Heart right ventricle (tissue), 16 donors: Measurements from ENCODE around the gene CLIC4. TPM values are rescaled to one million over a fixed set of nuclear protein-coding genes. Genes with fewer than 3 reads are reported as not detected.

Experiments used
- ATAC-seq, 8 donors: fragments of 200-7000 bp; cut with Tn5 transposase; one replicate each; pipeline ENCODE4 v1.9.1; 2020; ENCODE audit warnings: mild to moderate bottlenecking in 8 of 8, moderate library complexity in 8 of 8, moderate number of reproducible peaks in 1 of 8
- DNase-seq, 2 donors: peaks; one replicate each; pipeline ENCODE4 v3.0.0-alpha.2; 2020
- H3K27ac ChIP-seq, 10 donors: fragments of 200-600 bp; sonication (generic) in 2 of 10; one replicate each; pipeline versions ENCODE4 v1.5.0 to v1.8.0; 2020 to 2022; ENCODE audit warnings: mild to moderate bottlenecking in 3 of 10
- H3K27me3 ChIP-seq, 7 donors: fragments of 200-600 bp; one replicate each; pipeline ENCODE4 v1.8.0; 2021 to 2022; ENCODE audit warnings: mild to moderate bottlenecking in 2 of 7
- H3K36me3 ChIP-seq, 9 donors: fragments of 200-600 bp; sonication (generic) in 1 of 9; one replicate each; pipeline versions ENCODE4 v1.5.0 to v1.8.0; 2020 to 2022; ENCODE audit warnings: mild to moderate bottlenecking in 2 of 9
- H3K4me1 ChIP-seq, 9 donors: fragments of 200-600 bp; sonication (generic) in 1 of 9; one replicate each; pipeline versions ENCODE4 v1.5.0 to v1.8.0; 2020 to 2022; ENCODE audit warnings: mild to moderate bottlenecking in 4 of 9
- H3K4me3 ChIP-seq, 10 donors: fragments of 200-600 bp; sonication (generic) in 2 of 10; one replicate each; pipeline versions ENCODE4 v1.5.0 to v1.8.0; 2020 to 2022; ENCODE audit warnings: mild to moderate bottlenecking in 7 of 10, moderate library complexity in 2 of 10
- H3K9me3 ChIP-seq, 11 donors: fragments of 200-600 bp in 10 of 11; sonication (generic) in 2 of 11; one replicate each; pipeline versions ENCODE4 v1.5.0 to v1.8.0; 2013 to 2022; ENCODE audit warnings: mild to moderate bottlenecking in 2 of 11, control low read depth in 1 of 11, moderate library complexity in 1 of 11
- WGBS, 2 donors: extraction: QIAGEN DNeasy Blood & Tissue Kit; methylation state at CpG; one replicate each; pipeline ENCODE4 v1.1.7; 2013; ENCODE audit warnings: inconsistent platforms in 1 of 2; 5-methylcytosine and 5-hydroxymethylcytosine counted together
- intact Hi-C, 10 donors: fragments of 100-400 bp; cut with DNase I; formaldehyde crosslinking; loops; one replicate each; pipeline versions ENCODE4 v1.11.1 to v1.14.2; 2022
- polyA plus RNA-seq, 2 donors: library from polyadenylated mRNA; stranded (reverse); fragments of 200-250 nt; gene quantifications; one replicate each; pipeline ENCODE4 v1.2.3, GENCODE V29; 2013
- total RNA-seq, 10 donors: library from RNA; stranded (reverse); fragmentation: NEBNext Ultra II Directional in 3 of 10; extraction: Animal tissue kit (Norgen Biotek cat#: 25700) in 3 of 10; gene quantifications; one replicate each; pipeline versions ENCODE4 v1.2.1 to v1.2.4, GENCODE V29; 2021 to 2023
- TF ChIP-seq, protein P1 (sequence below), 9 donors: fragments of 200-600 bp; sonication (generic) in 2 of 9; IDR thresholded peaks; one replicate each; pipeline versions ENCODE4 v1.5.0 to v1.8.0; 2021 to 2022; ENCODE audit warnings: antibody characterized with exemption in 9 of 9, mild to moderate bottlenecking in 5 of 9, moderate library complexity in 1 of 9
- donor health status: Arrhythmogenic right ventricular cardiomyopathy.
- donor health status: ischemic (EF 13 %, LVEDD 7.1; RV severe dilation, severe dysfunction).
- donor health status: healthy with polysubstance abuse.
- donor health status: DM: no; HTN: yes; CAD: no.
- donor health status: DM: no; HTN: no; CAD: no.
- donor health status: ischemic (EF 25% LVEDD 6.9; RV normal size, moderate dysfunction).
- donor health status: ischemic (EF 25% LVEDD 5.7; RV mildly dilated, moderate dysfunction).
- donor health status: healthy.
- donor health status: DM: yes; HTN: yes; CAD: no.
- donor health status: Ischemic cardiomyopathy.
- donor health status: ischemic (EF 35%, LVEDD 5.7; RV mildly dilated, moderate dysfunction).
- donor health status: nonischemic (EF 11% LVEDD 7.7; RV severe dilation, severe dysfunction).
- donor health status: DM: yes; HTN: yes; CAD: no.
- donor health status: PGD.
- donor health status: ischemic (EF 29% LVEDD 5.4; RV normal size, mild dysfunction).
- donor health status: nonischemic (EF 23%, LVEDD 6.1; RV moderate dilation, normal function).

Gene CLIC4
- total and polyA plus RNA-seq, 12 donors: 90.8 to 511 (median 336) TPM

- H3K27ac ChIP-seq: peak overlapping the region; percentile 64 to 91 (median 82)
- intact Hi-C loops: no loop called here
- WGBS, 2 donors: 68 to 70% methylated on average over 5 of the region's 5 CpGs
- TF ChIP-seq, protein P1, sequence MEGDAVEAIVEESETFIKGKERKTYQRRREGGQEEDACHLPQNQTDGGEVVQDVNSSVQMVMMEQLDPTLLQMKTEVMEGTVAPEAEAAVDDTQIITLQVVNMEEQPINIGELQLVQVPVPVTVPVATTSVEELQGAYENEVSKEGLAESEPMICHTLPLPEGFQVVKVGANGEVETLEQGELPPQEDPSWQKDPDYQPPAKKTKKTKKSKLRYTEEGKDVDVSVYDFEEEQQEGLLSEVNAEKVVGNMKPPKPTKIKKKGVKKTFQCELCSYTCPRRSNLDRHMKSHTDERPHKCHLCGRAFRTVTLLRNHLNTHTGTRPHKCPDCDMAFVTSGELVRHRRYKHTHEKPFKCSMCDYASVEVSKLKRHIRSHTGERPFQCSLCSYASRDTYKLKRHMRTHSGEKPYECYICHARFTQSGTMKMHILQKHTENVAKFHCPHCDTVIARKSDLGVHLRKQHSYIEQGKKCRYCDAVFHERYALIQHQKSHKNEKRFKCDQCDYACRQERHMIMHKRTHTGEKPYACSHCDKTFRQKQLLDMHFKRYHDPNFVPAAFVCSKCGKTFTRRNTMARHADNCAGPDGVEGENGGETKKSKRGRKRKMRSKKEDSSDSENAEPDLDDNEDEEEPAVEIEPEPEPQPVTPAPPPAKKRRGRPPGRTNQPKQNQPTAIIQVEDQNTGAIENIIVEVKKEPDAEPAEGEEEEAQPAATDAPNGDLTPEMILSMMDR (IDR thresholded peaks at IDR 0.05): no peak
- no peak overlapping the region for H3K4me3 ChIP-seq
- ATAC-seq (no peak), DNase-seq (no peak)
- H3K27me3 ChIP-seq: no peaks in the 10 kb centered on the region
- no peaks in the 10 kb centered on the region for H3K36me3 ChIP-seq
- H3K9me3 ChIP-seq: no peaks in the 10 kb centered on the region
- peaks cover 17 to 51% (median 35%) of the 10 kb centered on the region in 9 donors for H3K4me1 ChIP-seq
Measured at GRCh38 chr1:24735156-24735508, 10.1 kb upstream of the CLIC4 start.

GRCh38 chr1:24735509-24736375, 9.5 kb upstream of the CLIC4 start:
- DNase-seq: peak; percentile 52 to 84
- intact Hi-C loops: no loop called here

GRCh38 chr1:24737368-24738117, 7.7 kb upstream of the CLIC4 start:
- H3K36me3 ChIP-seq: no peaks in the 10 kb centered on the region
- TF ChIP-seq, protein P1 (IDR thresholded peaks at IDR 0.05): no peak
- no peak overlapping the region for H3K4me3 ChIP-seq
- WGBS, 2 donors: 91 to 96% methylated on average over 6 of the region's 6 CpGs
- peak overlapping the region in 4 of 10 donors; percentile 27 to 91 (median 66) for H3K27ac ChIP-seq
- no peak for DNase-seq
- H3K9me3 ChIP-seq: no peaks in the 10 kb centered on the region
- no peaks in the 10 kb centered on the region for H3K27me3 ChIP-seq
- intact Hi-C loops: no loop called here
- peaks cover 9 to 39% (median 30%) of the 10 kb centered on the region in 9 donors for H3K4me1 ChIP-seq
- ATAC-seq: no peak

More at GRCh38 chr1:24735509-24736375, 9.5 kb upstream of the CLIC4 start:
- Histone ChIP-seq H3K36me3 (no peaks in the 10 kb centered on the region), H3K9me3 (no peaks in the 10 kb centered on the region), H3K27me3 (no peaks in the 10 kb centered on the region), H3K4me1 (peaks cover 15 to 47% (median 30%) of the 10 kb centered on the region in 9 donors), H3K27ac (peak overlapping the region; percentile 64 to 91 (median 82)), H3K4me3 (peak overlapping the region in 7 of 10 donors; percentile 5 to 36 (median 32))
- TF ChIP-seq, protein P1 (IDR thresholded peaks at IDR 0.05): no peak
- ATAC-seq: peak; percentile 82 to 90 (median 88)
- 9 to 10% methylated on average over 16 of the region's 16 CpGs for WGBS, 2 donors

GRCh38 chr1:24739241-24739640, 6.0 kb upstream of the CLIC4 start:
- H3K4me3 ChIP-seq: no peak overlapping the region
- TF ChIP-seq, protein P1 (IDR thresholded peaks at IDR 0.05): no peak
- H3K27ac ChIP-seq: no peak overlapping the region
- no peaks in the 10 kb centered on the region for H3K27me3 ChIP-seq
- DNase-seq: no peak
- ATAC-seq: no peak
- no peaks in the 10 kb centered on the region for H3K9me3 ChIP-seq
- peaks cover 9 to 51% (median 43%) of the 10 kb centered on the region in 9 donors for H3K4me1 ChIP-seq
- WGBS, 2 donors: 96 to 98% methylated on average over 9 of the region's 9 CpGs
- H3K36me3 ChIP-seq: no peaks in the 10 kb centered on the region
- intact Hi-C loops: no loop called here
